NCI-H1105 (cell line): ENCODE results near the gene FBF1.
"Not testable (repeated sequence)": the region's sequence is repeated elsewhere in the genome, so short reads cannot be mapped to it uniquely, and the experiment has no call there.

ENCODE experiments used
- DNase-seq: peaks from one replicate; lab custom pipeline; 2025; lab: John Stamatoyannopoulos, UW

Gene FBF1

GRCh38 chr17:75876190-75876937, 64.5 kb downstream of the FBF1 start:
- DNase-seq: no peak

GRCh38 chr17:75875940-75876189, 65.0 kb downstream of the FBF1 start:
- no peak for DNase-seq

DNA sequence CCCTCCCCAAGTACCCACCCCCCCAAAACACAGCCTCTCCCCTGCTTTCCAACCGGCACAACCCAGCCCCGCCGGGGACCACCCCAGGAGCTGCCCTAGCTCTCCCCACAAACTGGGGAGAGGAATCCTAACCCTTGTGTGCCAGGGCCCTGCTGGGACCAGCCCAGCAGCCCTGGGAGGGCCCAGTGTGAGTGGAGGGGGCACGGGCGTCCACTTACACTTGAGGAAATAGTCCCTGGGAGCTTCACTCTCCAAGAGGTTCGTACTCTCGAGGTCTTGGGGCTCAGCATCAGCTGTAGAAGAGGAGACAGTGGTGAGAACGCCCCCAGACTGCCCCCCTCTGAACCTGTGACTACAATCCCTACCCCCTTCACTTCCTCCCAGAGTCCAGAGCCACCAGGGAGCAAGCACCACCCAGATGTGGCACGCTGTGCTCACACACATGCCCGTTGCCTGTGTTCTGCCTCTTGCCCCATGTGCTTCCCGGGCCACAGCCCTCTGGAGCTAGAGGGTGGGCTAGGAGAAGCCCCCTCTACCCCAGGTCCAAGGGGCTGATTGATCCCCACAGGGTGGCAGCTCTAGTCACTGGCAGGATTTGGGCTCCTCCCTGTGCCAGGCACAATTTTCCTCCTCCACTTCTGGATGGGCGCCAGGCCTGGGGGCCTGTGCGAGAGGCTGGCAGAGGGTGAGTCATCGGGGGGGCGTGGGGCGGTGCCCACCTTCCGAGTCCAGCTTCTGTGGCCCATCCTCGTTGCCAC, 65.5 kb downstream of the FBF1 start:
- no peak for DNase-seq

DNA sequence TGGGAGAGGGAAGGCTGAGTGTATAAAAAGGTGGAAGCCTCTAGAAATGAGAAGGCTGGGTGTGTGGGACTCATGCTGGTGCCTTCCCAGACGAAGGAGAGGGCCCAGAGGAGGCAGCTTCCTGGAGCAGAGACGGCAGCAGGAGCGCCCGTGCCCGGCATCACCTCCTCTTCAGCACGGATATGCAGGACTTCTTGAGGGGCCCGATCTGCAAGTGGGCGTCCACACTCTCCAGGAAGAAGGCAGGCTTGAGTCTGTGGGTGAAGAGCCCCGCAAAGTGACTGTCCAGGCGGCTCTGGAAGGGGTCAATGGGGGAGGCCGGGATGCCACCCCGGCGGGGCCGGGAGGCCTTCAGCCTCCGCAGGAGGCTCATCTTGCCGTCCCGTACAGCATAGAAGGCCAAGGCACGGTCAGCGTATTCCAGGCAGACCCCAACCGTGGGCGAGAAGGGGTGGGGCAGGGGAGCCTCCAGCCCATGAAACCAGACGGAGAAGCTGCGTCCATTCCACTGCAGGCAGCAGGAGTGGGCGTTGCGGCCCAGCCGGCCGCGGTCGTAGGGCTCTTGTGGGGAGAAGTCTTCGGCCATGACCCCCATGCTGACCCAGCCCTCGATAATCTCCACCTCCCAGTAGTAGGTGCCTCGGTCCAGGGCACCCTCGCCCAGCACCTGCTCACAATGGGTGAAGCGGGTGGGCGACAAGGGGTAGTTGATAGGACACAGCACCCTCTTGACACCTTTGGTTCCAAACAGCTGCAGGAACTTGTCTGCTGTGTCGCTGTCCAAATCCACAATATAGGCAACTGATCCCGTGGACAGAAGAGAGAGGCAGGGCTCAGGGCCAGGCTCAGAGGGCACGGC, 66.3 kb downstream of the FBF1 start:
- DNase-seq: no peak

GRCh38 chr17:75873587-75874322, 67.1 kb downstream of the FBF1 start:
- DNase-seq: no peak

GRCh38 chr17:75872434-75873351, 68.1 kb downstream of the FBF1 start:
- DNase-seq: no peak

GRCh38 chr17:75870228-75870627, 70.6 kb downstream of the FBF1 start:
- DNase-seq: not testable (repeated sequence)

DNA sequence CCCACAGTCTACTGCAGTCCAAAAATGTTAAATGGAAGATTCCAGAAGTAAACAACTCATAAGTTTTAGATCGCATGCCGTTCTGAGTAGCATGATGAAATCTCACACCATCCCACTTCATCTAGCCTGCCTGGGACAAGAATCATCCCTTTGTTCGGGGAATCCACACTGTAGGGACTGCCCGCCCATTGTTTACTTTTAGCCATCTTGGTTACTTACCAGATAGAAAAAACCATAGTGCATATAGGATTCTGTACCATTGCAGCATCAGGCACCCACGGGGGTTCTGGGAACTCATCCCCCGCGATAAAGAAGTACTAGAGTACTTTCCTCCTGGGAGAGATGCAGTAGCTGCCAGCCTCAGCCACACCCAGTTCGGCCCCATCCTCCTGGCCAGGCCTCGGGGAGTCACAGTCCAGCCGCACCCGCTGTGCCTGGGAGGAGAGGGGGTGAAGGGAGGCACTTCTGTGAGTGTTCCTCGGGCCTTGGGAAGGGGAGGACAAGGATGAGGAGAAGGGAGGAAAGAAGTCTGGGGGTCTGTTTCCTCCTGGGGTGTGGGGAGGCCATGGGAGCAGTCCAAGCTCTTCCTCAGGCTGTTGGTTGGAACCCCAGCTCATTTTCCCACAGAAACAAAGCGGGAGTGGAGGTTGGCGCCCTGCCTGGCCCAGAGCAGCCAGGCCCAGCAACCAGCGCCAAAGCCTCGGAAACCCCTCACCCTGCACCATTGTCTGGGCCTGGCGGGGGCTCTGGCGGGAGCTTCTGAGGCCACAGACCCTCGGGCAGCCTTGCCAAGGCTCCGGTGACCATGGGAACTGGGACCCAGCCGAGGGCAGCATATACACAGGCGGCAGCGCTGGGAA, 71.3 kb downstream of the FBF1 start:
- no peak for DNase-seq

GRCh38 chr17:75868730-75869281, 72.0 kb downstream of the FBF1 start:
- DNase-seq: not testable (repeated sequence)

- not testable (repeated sequence) for DNase-seq
These were observed 75.2 kb downstream of the FBF1 start for GRCh38 chr17:75865404-75866188.

DNA sequence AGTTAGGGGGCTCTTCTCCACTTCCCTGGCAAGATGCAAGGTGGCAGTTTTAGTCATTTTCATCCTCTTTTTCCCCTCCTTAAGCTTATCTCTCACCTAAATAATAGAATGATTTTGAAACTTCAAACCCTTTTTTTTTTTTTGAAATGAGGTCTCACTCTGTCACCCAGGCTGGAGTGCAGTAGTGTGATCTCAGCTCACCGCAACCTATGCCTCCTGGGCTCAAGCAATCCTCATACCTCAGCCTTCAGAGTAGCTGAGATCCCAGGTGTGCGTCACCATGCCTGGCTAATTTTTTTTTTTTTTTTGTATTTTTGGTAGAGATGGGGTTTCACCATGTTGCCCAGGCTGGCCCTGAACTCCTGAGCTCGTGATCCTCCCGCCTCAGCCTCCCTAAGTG, 76.0 kb downstream of the FBF1 start:
- not testable (repeated sequence) for DNase-seq

DNA sequence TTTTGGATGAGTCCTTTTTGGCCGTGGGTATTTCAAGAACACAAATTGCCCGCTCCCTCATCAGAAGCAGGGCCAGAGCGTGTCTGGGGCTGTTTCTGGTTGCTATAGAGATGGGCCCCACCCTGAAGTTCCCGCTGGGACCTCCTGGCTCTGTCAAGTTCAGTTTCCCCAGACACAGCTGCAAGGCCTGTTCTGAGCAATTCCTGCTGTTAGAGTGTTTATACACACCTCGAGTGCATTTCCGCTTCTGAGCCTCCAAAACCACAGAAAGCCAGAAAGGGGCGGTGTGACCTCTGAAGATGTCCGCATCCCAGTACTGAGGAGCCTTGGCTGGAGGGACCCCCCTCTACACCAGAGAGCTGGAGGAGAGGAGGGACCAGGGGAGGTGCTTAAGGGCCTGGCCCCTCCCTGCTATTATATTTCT, 76.4 kb downstream of the FBF1 start:
- DNase-seq: no peak

- no peak for DNase-seq
These were observed 78.9 kb downstream of the FBF1 start for GRCh38 chr17:75861927-75862317.
